B cell (primary cell): Measurements from ENCODE around the gene MAD1L1.

Experiments used
- EZH2 ChIP-seq: IDR thresholded peaks from 2 replicates; pipeline ENCODE4 v1.6.1; 2012; ENCODE audit warnings: borderline replicate concordance, low read depth, mild to moderate bottlenecking, moderate library complexity, low read length; ENCODE audit not compliant: insufficient read depth, poor library complexity, severe bottlenecking
- TF ChIP-seq, protein P1 (sequence below): fragments of 200-600 bp; IDR thresholded peaks from one replicate; pipeline ENCODE4 v1.8.0; 2022; ENCODE audit warnings: antibody characterized with exemption, mild to moderate bottlenecking

DNA sequence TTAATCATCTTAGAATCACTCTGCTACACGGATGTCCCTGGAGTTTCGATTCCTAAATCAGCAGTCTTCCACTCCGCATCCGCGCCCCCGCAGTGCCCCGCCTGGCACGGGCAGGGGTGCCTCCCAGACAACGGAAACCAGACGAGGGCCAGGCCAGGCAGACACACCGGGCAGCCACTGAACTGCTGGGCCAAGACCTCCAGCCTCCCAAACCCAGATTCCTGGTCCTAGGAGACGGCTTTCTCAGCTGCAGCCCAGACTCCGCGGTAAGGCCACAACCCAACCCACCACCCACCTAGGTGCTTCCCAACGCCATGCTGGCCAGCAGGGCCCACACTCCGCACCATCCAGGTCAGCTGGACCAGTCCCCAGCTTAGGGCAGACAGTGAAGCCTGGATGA, 33.2 kb downstream of the MAD1L1 start:
- TF ChIP-seq, protein P1, sequence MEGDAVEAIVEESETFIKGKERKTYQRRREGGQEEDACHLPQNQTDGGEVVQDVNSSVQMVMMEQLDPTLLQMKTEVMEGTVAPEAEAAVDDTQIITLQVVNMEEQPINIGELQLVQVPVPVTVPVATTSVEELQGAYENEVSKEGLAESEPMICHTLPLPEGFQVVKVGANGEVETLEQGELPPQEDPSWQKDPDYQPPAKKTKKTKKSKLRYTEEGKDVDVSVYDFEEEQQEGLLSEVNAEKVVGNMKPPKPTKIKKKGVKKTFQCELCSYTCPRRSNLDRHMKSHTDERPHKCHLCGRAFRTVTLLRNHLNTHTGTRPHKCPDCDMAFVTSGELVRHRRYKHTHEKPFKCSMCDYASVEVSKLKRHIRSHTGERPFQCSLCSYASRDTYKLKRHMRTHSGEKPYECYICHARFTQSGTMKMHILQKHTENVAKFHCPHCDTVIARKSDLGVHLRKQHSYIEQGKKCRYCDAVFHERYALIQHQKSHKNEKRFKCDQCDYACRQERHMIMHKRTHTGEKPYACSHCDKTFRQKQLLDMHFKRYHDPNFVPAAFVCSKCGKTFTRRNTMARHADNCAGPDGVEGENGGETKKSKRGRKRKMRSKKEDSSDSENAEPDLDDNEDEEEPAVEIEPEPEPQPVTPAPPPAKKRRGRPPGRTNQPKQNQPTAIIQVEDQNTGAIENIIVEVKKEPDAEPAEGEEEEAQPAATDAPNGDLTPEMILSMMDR, result no peak
- no peak for TF ChIP-seq EZH2
